Adrenal gland (tissue), 12 donors: Measurements from ENCODE around the gene RAD51B. TPM values are rescaled to one million over a fixed set of nuclear protein-coding genes. Genes with fewer than 3 reads are reported as not detected.

Experiments used
- DNase-seq, 7 donors: peaks; one replicate each; pipeline ENCODE4 v3.0.0-alpha.2; 2019 to 2020
- H3K27ac ChIP-seq, 5 donors: fragments of 200-600 bp; sonication (generic) in 4 of 5; 1 replicate in 3 of 5; 2 replicates in 2 of 5; pipeline versions ENCODE4 v1.5.1 to v1.8.0; 2016 to 2020; ENCODE audit warnings: mild to moderate bottlenecking in 1 of 5
- H3K27me3 ChIP-seq: fragments of 200-600 bp; 2 replicates; pipeline ENCODE4 v1.8.0; 2021
- H3K36me3 ChIP-seq, 2 donors: fragments of 200-600 bp; replicated peaks in 1 of 2; 1 replicate in 1 of 2; 2 replicates in 1 of 2; pipeline versions ENCODE4 v1.5.1 to v1.8.0; 2018 to 2022
- H3K4me1 ChIP-seq, 2 donors: fragments of 200-600 bp; replicated peaks in 1 of 2; 1 replicate in 1 of 2; 2 replicates in 1 of 2; pipeline versions ENCODE4 v1.5.1 to v1.8.0; 2018 to 2021
- H3K4me3 ChIP-seq, 4 donors: fragments of 200-600 bp; sonication (generic) in 3 of 4; one replicate each; pipeline ENCODE4 v1.5.1; 2016 to 2018
- H3K9me3 ChIP-seq, 3 donors: fragments of 200-600 bp; sonication (generic) in 1 of 3; replicated peaks in 1 of 3; 1 replicate in 2 of 3; 2 replicates in 1 of 3; pipeline versions ENCODE4 v1.5.1 to v1.8.0; 2016 to 2021
- POLR2A ChIP-seq, 2 donors: fragments of 450-650 bp; IDR thresholded peaks; one replicate each; pipeline ENCODE4 v1.6.1; 2017; ENCODE audit warnings: antibody characterized with exemption in 2 of 2, mild to moderate bottlenecking in 2 of 2, moderate library complexity in 1 of 2
- WGBS, 4 donors: extraction: QIAGEN DNeasy Blood & Tissue Kit in 2 of 4; methylation state at CpG; one replicate each; pipeline versions ENCODE4 v1.1.5 to v1.1.7; 2013 to 2017; 5-methylcytosine and 5-hydroxymethylcytosine counted together
- intact Hi-C, 2 donors: fragments of 100-400 bp; cut with DNase I; formaldehyde crosslinking; loops; one replicate each; pipeline versions ENCODE4 v1.14.1 to v1.15.0; 2022 to 2023
- polyA plus RNA-seq, 3 donors: library from polyadenylated mRNA; stranded (reverse); fragments of 200-250 nt in 2 of 3; fragments of 350-450 nt in 1 of 3; fragmentation: Illumina TruSeq in 1 of 3; extraction: RNeasy Lipid Tissue Mini Kit (QIAGEN cat#74804) in 1 of 3; gene quantifications; one replicate each; pipeline ENCODE4 v1.2.3, GENCODE V29; 2013 to 2014
- total RNA-seq, 9 donors: library from RNA; depleted of rRNA in 4 of 9; stranded (reverse); fragments of >200 nt in 4 of 9; fragments of 120-200 nt in 1 of 9; fragmentation: NEBNext Ultra II Directional in 1 of 9; extraction: Animal tissue kit (Norgen Biotek cat#: 25700) in 1 of 9; gene quantifications; one replicate each; pipeline versions ENCODE4 v1.1.0 to v1.2.4, GENCODE V29; 2013 to 2023
- TF ChIP-seq, protein P1 (sequence below), 6 experiments: fragments of 450-650 bp in 4 of 6; fragments of 200-600 bp in 2 of 6; sonication (generic) in 1 of 6; IDR thresholded peaks; 1 replicate in 5 of 6; 2 replicates in 1 of 6; pipeline versions ENCODE4 v1.5.1 to v1.8.0; 2016 to 2021; ENCODE audit warnings: antibody characterized with exemption in 6 of 6, mild to moderate bottlenecking in 2 of 6, moderate library complexity in 1 of 6
- donor health status: healthy with polysubstance abuse.
- donor health status: Bipolar disorder and iron deficiency.
- donor health status: DM: yes; HTN: yes; CAD: no.
- donor health status: DM: no; HTN: no; CAD: no.
- donor health status: DM: no; HTN: no; CAD: no.
- donor health status: DM: yes; HTN: yes; CAD: no.

The RAD51B gene
- total and polyA plus RNA-seq, 12 donors, result 2.3 to 24.6 (median 12.4) TPM

- no peak for DNase-seq
- Histone ChIP-seq H3K27ac (no peak overlapping the region), H3K9me3 (peaks cover 0 to 8% (median 0%) of the 10 kb centered on the region in 3 donors), H3K36me3 (no peaks in the 10 kb centered on the region), H3K4me1 (no peaks in the 10 kb centered on the region), H3K27me3 (no peaks in the 10 kb centered on the region), H3K4me3 (no peak overlapping the region)
- WGBS, 4 donors, result 84 to 88% (median 87%) methylated on average over 3 of the region's 3 CpGs
- intact Hi-C loops, result no loop called here
- TF ChIP-seq POLR2A (IDR thresholded peaks at IDR 0.05), result no peak
- TF ChIP-seq, protein P1, sequence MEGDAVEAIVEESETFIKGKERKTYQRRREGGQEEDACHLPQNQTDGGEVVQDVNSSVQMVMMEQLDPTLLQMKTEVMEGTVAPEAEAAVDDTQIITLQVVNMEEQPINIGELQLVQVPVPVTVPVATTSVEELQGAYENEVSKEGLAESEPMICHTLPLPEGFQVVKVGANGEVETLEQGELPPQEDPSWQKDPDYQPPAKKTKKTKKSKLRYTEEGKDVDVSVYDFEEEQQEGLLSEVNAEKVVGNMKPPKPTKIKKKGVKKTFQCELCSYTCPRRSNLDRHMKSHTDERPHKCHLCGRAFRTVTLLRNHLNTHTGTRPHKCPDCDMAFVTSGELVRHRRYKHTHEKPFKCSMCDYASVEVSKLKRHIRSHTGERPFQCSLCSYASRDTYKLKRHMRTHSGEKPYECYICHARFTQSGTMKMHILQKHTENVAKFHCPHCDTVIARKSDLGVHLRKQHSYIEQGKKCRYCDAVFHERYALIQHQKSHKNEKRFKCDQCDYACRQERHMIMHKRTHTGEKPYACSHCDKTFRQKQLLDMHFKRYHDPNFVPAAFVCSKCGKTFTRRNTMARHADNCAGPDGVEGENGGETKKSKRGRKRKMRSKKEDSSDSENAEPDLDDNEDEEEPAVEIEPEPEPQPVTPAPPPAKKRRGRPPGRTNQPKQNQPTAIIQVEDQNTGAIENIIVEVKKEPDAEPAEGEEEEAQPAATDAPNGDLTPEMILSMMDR (IDR thresholded peaks at IDR 0.05), result no peak
Observed at GRCh38 chr14:68103853-68104252, 284.3 kb downstream of the RAD51B start.

DNA sequence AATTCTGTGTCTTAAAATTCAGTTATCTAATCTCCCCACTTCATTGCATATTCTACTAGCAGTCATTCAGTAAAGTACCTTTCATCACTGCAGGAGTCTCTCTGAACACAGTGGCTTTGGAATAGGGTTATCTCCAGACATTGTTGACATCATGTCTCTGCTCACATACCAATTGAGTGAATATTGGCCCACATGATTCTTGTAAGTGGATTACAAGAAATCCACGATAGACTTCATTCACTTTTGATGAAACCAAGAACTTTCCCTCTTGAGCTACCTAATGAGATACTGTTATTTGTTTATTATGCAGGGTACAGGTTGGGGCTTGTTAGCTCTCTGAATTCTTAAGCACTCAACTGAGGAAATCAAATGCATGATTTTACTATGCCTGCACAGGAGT is 284.9 kb downstream of the RAD51B start:
- WGBS, 4 donors, result 79 to 90% (median 84%) methylated on average over 1 of the region's 1 CpG
- H3K4me3 ChIP-seq, result no peak overlapping the region
- no peaks in the 10 kb centered on the region for H3K36me3 ChIP-seq
- intact Hi-C loops, result no loop called here
- no peak for DNase-seq
- H3K27me3 ChIP-seq, result no peaks in the 10 kb centered on the region
- no peaks in the 10 kb centered on the region for H3K4me1 ChIP-seq
- H3K27ac ChIP-seq, result no peak overlapping the region
- H3K9me3 ChIP-seq, result peaks cover 0 to 8% (median 0%) of the 10 kb centered on the region in 3 donors
- TF ChIP-seq, protein P1 (IDR thresholded peaks at IDR 0.05), result no peak
- no peak for TF ChIP-seq POLR2A (IDR thresholded peaks at IDR 0.05)

- Histone ChIP-seq H3K36me3 (no peaks in the 10 kb centered on the region), H3K4me1 (no peaks in the 10 kb centered on the region), H3K4me3 (no peak overlapping the region), H3K27me3 (no peaks in the 10 kb centered on the region), H3K9me3 (peaks cover 0 to 8% (median 0%) of the 10 kb centered on the region in 3 donors), H3K27ac (no peak overlapping the region)
- intact Hi-C loops, result no loop called here
- no peak for TF ChIP-seq POLR2A (IDR thresholded peaks at IDR 0.05)
- TF ChIP-seq, protein P1 (IDR thresholded peaks at IDR 0.05), result no peak
- no peak for DNase-seq
- WGBS, 4 donors, result 34 to 91% (median 86%) methylated on average over 2 of the region's 2 CpGs
Observed at GRCh38 chr14:68105816-68106215, 286.2 kb downstream of the RAD51B start.

- Histone ChIP-seq H3K9me3 (peaks cover 0 to 8% (median 0%) of the 10 kb centered on the region in 3 donors), H3K27me3 (no peaks in the 10 kb centered on the region), H3K36me3 (no peaks in the 10 kb centered on the region), H3K4me1 (no peaks in the 10 kb centered on the region), H3K4me3 (no peak overlapping the region), H3K27ac (no peak overlapping the region)
- WGBS, 4 donors, result 90 to 97% (median 93%) methylated on average over 1 of the region's 1 CpG
- intact Hi-C loops, result no loop called here
- DNase-seq, result no peak
- TF ChIP-seq, protein P1 (IDR thresholded peaks at IDR 0.05), result no peak
- no peak for TF ChIP-seq POLR2A (IDR thresholded peaks at IDR 0.05)
Observed at GRCh38 chr14:68106456-68106855, 286.9 kb downstream of the RAD51B start.
